ENCODE measurements around the gene KCNIP1. TPM values are rescaled to one million over a fixed set of nuclear protein-coding genes. Genes with fewer than 3 reads are reported as not detected.

Gene KCNIP1
- total RNA-seq, 1 donor from 2014 or later = 0.57 TPM

DNA sequence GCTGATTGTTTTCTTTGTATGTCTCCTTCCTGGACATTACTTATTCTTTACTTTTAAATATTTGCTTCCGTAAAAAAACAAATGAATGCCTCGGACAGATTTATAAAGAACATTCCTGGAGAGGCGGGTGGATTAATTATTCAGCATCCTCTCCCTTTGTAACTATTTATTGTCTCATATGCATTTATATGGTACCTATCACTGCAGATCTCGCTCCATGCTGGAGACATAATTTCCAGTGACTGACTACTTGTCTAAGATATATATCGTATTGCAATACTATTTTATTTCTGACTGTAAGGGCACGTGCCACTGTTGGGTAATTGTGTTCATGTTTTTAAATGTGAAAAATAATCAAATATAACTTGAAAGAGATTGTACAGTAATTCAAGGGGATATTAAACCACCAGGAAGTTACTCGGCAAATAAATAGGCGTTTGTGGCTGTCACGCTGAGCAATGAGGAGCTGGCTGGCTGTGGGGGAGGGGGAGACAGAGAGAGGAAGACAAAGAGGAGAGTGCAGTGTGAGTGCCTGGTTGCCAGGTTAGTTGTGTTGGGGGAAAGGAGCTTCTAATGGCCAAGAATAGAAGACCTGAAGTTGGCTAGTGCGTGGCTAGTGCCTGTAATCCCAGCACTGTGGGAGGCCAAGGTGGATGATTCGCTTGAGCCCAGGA, 147.9 kb downstream of the KCNIP1 start:
- intact Hi-C loops (cut with DNase I) = no loop called here
- DNase-seq (ENCODE audit: low spot score) = no peak

DNA sequence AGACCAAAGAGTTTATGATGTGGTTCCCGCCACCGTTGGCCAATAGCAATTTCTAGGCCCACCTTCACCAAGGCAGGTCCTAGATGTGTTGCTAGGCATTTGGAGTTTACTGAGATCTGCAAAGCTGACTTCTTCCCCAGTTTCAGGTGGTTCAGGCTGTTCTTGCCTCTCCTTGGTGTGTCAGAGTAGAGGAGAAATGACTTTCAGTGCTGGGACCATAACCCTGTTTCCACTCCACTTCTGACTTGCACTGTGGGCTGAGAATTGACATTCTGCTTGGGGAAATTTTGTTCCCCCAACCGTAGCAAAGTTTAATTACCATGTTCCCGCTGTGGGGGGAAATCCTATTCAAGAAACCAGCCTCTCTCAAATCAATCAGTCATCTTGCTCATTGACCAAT, 151.7 kb downstream of the KCNIP1 start:
- intact Hi-C loops (cut with DNase I) = no loop called here

DNA sequence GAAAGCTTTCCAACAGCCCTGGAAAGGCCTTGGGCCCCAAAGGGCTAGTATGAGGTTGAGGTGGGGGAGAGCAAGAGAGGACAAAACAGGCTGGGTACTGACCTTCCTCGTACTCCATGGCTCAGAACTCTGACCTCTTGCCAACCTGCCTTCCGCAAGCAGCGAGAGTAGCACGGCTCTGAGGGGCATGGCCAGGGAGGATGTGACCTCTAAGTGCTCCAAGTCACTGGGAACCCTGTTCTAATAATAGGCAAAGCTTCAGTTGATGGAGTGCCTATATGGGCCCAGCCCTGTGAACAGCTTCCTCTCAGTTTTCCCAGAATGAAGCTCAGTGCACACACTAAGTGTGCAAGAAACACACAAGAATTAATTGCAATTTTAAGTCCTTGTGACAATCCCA, 152.1 kb downstream of the KCNIP1 start:
- no peak for DNase-seq (ENCODE audit: low spot score)
- intact Hi-C loops (cut with DNase I) = no loop called here

More for the DNA sequence above, 151.7 kb downstream of the KCNIP1 start:
- DNase-seq (ENCODE audit: low spot score) = no peak

DNA sequence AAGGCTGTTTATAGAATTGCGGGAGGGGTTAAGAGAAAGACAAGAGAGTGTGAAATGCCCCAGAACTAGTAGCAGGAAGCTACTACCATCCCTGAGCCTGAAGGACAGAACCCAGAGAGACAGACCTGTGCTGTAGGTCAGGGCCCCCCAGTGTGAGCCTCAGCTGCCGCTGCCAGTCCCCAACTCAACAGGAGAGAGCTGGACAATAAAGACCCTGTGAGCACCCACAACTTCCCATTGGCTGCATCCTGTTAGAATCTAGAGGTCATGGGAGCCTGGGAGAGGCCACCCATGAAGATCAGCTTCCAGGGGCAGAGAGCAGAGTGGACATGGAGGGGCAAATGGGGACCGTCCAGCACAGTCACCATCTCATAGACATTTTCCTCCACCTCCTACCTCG, 152.5 kb downstream of the KCNIP1 start:
- DNase-seq (ENCODE audit: low spot score) = no peak
- intact Hi-C loops (cut with DNase I) = no loop called here

DNA sequence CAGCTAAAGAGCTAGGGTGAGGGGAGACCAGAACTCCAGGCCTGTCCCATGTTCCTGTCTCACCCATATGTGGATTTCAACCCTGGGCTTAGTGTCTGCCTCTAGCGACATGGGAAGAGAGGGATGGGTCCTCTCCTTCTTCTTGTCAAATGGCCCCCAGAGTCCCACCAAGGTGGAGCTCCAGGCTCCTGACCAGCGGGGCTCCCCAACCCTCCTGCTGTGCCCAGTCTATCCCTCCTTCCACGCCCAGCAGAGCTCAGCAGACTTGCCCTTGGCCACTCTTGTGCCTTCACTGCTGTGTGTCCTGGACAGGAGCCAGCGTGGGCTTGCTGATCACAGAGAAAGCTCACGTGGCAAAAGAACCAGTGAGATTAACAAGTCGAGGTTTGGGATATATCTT, 156.7 kb downstream of the KCNIP1 start:
- intact Hi-C loops (cut with DNase I) = no loop called here
- DNase-seq (ENCODE audit: low spot score) = no peak

DNA sequence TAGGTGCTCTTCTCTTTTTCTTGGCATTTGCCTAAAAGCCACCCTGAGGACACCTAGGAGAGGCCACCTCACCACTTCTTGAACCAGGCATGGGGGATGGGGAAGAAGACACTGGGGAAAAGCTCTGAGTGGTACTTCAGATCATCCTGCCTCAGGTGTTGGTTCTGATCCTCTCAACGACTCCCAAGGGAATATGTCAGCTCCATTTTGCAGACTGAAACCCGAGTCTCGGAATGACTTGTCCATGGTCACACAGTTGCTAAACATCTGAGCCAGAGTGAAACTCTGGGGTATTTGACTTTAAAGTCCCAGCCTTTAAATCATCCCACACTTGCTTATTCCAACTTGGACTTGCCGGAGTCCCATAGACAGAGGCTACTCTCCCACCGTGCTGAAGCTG, 159.1 kb downstream of the KCNIP1 start:
- no peak for DNase-seq (ENCODE audit: low spot score)
- intact Hi-C loops (cut with DNase I) = no loop called here

DNA sequence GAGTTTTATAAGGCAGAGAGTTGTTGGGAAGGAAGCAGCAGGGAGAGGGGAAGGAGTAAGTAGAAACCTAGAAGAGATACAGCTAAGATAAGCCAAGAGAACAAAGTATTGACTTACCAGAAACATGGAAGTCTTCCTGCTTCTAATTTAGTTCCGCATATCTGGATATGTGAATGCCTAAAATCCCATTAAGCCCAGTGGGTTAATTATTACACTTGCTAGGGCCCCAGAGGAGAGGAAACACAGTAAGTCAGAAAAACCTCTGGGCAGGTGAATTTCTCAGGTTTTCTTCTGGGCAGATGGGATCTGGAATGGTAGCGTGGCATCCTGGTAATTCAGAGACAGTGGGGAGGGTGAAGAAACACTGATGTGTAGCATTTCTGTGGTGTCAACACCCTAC, 175.0 kb downstream of the KCNIP1 start:
- intact Hi-C loops (cut with DNase I) = no loop called here
- DNase-seq (ENCODE audit: low spot score) = no peak

DNA sequence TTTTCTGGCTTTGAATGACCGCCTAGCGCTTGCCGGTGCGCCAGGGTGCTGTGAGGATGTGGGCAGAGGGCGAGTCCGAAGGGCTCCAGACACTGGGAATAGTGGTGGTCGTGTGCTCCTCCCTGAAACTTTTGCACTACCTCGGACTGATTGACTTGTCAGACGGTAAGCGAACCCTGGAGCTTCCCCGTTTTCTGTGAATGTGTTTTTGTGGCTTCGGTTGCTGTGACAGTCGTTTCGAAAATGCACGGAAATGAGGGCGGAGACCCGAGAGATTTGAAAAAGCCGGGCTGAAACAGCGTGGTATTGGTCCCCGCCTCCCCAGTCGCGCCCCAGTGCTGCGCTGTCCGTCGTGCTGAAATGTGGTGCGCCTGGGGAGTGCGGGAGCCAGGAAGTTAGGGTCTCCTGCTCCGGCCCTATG, 177.2 kb downstream of the KCNIP1 start:
- no peak for DNase-seq (ENCODE audit: low spot score)
- intact Hi-C loops (cut with DNase I) = no loop called here

DNA sequence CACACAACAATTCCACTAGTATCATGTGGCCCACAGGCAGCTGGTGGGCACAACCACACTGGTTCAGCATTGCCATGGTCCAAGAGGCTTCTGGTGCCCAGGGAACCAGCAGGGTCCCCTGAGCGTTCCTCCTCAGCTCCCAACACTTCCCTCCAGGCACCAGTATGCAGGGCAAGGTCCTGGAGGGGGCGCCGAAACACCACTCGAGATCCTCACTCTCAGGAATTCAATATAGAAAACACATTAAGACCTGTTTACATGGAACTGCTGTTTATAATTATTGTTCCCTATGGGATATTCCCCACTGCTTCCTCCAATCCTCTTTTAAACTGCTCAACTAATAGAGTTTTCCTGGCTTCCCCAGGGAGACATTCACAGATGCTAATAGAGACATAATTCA, 187.8 kb downstream of the KCNIP1 start:
- intact Hi-C loops (cut with DNase I) = no loop called here
- DNase-seq (ENCODE audit: low spot score) = no peak

DNA sequence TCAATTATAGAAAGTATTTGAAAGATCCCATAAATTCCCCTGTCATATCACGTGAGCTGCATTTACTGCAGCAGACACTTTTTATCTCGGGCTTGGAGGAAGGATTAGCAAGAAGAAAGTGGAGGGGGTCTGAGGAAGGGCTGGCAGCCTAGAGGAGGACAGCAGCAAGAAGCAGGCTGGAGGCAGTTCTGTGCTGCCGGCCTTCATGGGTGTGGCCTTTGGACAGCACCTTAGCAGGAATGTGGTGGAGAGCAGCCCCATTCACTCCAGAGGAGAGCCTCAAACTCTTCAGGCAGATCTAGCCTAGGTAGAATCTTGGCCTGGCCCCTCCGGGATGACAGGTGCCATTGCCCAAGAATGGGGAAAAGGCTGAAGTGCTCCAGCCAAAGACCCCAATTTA, 189.9 kb downstream of the KCNIP1 start:
- no peak for DNase-seq (ENCODE audit: low spot score)
- intact Hi-C loops (cut with DNase I) = no loop called here

DNA sequence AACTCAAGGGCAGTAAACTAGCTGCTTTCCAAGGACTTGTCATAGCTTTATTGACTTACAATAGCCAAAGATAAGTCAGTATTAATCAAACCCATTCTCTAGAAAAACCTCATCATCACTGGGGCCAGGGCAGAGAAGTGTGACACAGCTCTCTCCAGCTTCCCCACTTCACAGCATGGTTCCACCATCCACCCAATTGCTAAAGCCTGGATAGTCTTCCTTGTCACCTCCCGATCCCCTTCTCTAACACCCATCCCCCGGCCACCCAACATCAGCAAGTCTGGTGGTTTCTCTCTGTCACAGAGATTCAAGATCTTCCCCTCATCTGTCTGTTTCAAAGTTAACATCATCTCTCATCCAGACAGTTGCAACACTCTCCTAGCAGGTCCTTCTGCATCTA, 191.1 kb downstream of the KCNIP1 start:
- intact Hi-C loops (cut with DNase I) = no loop called here
- no peak for DNase-seq (ENCODE audit: low spot score)

DNA sequence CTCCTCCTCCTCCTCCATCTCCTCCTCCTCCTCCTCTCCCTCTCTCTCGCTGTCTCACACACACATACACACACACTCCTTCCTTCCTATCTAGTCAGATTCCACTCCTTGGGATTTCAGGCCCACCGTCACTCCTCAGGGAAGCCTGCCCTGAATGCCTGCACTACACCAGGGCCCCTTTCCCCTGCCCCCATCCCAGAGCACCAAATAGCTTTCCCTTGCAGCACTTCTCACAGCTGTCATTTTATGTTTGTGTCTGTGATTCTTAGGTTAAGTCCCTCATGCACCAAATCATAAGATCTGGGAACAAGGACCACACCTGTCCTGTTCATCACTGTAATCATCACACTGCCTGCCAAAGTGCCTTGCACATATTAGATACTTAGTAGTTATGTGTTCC, 193.2 kb downstream of the KCNIP1 start:
- no peak for DNase-seq (ENCODE audit: low spot score)
- intact Hi-C loops (cut with DNase I) = no loop called here

DNA sequence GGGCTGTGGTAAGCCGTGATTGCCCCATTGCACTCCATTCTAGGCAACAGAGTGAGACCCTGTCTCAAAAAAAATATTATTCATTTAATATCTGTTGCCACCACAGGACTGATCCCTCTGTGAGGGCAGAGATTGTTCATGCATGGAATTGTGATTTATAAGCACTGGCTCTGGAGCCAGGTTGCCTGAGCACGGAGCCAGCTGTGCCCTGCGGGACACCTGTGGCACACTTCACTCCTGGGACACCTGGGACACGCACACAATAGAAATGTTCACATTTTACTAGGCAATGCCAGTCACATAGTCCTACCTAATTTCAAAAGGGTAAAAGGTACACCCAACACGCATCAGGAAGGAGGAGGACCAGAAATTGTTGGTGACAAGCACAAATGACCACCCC, 196.7 kb downstream of the KCNIP1 start:
- DNase-seq (ENCODE audit: low spot score) = no peak
- intact Hi-C loops (cut with DNase I) = no loop called here

DNA sequence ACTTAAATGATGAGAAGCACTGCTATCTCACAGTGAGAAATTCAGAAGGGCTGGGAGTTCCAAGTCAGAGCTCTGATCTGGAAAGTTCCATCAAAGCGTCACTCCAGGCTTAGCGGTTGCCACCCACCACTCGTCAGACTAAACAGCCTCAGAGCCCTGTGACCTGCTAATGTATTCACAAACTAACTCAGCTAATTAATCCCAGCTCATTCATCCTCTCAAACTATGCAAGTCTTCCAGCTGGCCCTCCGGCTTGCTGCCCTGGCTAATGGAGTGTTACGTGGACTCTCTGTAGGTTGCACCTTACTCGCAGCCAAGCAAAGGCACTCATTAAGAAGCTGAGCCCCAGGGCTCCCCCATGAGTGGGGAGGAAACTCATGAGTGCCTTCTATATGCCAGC, 197.5 kb downstream of the KCNIP1 start:
- no peak for DNase-seq (ENCODE audit: low spot score)
- intact Hi-C loops (cut with DNase I) = no loop called here

DNA sequence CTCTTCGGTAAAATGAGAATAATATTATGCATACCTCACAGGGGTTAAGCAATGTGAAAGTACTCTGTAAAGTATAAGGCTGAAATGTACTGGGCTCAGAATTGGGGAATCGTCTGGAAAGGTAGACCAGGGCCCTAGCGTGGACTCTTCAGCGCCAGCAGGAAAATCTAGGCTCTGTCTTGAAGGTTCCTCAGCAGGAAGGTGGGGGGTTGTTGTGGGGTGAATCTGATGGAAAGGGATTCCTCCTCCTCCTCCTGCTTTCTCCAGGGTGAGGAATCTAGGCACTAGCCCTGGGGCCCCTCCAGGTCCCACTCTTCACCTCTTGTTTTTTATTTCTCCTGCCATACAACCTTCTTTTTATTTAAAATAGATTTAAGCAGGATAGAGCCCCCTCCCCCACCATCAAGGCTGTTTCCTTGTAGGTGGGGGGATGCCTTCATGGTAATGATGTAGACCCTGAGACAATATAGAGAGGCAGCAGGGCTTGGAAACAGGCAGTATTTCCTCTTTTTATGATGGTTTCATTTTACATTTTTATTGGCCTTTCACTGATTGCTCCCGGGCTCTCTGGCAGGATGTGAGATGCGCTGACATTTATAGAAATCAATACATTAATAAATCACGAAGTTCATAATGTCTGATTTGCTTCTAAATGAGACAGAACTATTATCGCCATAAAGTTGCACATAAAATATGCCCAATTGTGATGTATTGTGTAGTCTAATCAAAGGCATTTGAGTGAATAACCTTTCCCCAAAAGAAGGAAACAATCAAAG, 200.8 kb downstream of the KCNIP1 start:
- intact Hi-C loops (cut with DNase I) = no loop called here
- DNase-seq (ENCODE audit: low spot score) = no peak

DNA sequence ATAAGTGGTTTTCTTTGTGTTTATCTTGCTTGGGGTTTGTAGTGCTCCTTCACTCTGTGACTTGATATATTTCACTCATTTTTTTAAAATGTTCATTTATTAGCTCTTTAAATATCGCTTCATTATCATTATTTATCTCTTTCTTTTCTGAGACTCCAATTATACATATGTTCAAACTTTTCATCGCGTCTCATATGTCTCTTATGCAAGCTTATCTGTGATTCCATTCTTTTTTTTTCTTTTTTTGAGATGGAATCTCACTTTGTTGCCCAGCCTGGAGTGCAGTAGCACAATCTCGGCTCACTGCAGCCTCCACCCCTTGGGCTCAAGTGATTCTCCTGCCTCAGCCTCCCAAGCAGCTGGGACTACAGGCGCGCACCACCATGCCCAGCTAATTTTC, 205.8 kb downstream of the KCNIP1 start:
- intact Hi-C loops (cut with DNase I) = no loop called here
- DNase-seq (ENCODE audit: low spot score) = no peak

DNA sequence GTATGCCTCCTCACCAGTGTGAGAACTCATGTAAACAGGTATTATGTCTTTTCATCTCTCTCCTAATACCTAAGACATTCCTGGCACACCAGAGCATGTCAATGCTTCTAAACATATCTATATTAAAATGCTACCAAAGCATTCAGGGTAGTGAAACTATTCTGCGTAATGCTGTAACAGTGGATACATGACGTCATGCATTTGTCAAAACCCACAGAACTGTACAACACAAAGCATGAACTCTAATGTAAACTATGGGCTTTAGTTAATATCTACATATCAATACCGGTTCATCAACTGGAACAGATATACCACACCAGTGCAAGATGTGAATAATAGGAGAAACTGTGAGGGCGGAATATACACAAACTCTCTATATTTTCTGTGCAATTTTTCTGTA, 207.5 kb downstream of the KCNIP1 start:
- DNase-seq (ENCODE audit: low spot score) = no peak
- intact Hi-C loops (cut with DNase I) = no loop called here

DNA sequence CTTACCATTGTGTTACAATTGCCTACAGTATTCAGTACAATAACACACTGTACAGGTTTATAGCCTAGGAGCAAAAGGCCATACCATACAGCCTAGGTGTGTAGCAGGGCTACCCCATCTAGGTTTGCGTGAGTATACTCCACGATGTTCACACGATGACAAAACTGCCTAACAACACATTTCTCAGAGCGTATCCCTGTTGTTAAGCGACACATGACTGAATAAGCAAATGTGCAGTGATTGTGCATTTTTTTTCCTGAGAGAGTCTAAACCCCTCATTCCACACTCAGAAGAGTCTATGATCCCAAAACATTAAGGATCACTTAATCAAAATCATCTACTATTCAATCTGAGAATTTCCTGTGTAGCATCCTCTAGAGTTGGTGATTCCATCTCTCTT, 211.3 kb downstream of the KCNIP1 start:
- no peak for DNase-seq (ENCODE audit: low spot score)
- intact Hi-C loops (cut with DNase I) = no loop called here

DNA sequence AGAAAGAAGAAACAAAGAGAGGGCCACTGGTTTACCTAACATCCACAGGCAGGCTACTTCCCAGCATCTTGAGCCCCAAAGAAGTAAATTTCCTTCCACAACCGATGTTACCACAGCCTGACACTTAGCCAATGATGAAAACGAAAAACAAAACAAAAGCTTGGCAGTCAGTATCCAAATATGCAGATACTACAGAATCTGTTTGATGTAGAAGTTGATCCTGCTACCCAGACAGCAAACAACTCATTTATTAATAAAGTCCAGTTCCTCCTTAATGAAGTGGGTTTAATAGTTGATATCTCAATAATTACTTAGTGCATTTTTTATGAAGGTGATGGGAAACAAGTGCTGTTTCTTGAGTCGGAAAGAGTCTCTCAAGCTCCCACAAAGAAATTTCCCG, 212.6 kb downstream of the KCNIP1 start:
- intact Hi-C loops (cut with DNase I) = no loop called here
- no peak for DNase-seq (ENCODE audit: low spot score)

DNA sequence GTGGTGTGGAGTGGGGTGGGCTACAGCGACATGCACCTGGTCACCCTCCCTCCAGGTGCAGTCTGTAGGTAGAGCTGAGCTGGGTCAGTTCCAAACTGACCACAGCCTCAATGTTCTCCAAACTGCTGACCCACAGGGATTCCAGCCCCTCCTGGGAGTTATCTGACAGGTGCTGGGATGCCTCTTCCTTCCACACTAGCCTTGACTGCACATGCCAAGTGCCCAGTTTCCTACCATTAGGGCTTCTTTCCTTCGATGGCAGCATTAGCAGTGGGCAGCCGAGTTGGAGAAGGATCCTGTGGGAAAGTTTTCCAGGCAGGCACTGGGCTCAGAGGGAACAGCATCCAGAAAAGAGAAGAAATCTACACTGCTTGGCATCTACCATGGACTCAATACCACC, 215.7 kb downstream of the KCNIP1 start:
- intact Hi-C loops (cut with DNase I) = no loop called here
- DNase-seq (ENCODE audit: low spot score) = no peak

DNA sequence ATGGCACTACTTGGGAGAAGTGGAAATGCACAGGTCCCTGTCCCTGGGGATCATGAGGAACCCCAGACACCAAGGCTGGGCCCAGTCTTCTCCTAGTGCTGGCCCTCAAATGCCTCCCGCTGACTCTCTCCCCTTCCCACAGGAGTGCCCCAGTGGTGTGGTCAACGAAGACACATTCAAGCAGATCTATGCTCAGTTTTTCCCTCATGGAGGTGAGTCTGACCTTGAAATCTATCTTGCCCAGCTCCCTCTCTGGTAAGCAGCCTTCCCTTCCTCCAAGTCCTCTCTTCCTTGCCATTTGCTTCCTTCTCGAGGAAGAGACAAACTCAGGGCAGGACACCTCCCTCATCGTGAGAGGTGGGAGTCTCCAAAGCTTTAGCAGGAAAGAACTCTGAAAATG, 216.4 kb downstream of the KCNIP1 start:
- intact Hi-C loops (cut with DNase I) = no loop called here
- DNase-seq (ENCODE audit: low spot score) = no peak

DNA sequence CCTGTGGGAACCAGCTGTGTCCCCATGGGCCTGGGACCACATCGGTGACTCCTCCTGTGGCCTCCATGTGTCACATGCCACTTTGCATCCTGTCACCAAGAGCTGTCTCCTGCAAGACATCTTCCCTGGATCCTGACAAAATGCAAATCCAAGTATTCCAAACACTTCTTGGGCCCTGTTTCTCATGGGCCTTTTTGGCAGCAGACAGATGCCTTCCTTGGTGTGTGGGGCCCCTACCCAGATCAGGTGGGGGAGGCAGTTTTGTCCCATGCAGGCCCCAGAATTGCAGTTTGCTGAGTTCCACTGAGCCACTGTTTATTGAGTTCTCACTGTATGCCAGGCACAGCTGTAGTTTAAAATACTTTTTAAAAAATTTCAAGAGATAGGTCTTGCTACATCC, 217.2 kb downstream of the KCNIP1 start:
- no peak for DNase-seq (ENCODE audit: low spot score)
- intact Hi-C loops (cut with DNase I) = no loop called here

Measured in cardiac septum (tissue), 1 donor.